OCI-M1 (cell line): ENCODE measurements around the gene GPR148.

Source experiments
- DNase-seq: peaks from one replicate; lab custom pipeline; 2025; lab: John Stamatoyannopoulos, UW

GPR148 gene

DNA sequence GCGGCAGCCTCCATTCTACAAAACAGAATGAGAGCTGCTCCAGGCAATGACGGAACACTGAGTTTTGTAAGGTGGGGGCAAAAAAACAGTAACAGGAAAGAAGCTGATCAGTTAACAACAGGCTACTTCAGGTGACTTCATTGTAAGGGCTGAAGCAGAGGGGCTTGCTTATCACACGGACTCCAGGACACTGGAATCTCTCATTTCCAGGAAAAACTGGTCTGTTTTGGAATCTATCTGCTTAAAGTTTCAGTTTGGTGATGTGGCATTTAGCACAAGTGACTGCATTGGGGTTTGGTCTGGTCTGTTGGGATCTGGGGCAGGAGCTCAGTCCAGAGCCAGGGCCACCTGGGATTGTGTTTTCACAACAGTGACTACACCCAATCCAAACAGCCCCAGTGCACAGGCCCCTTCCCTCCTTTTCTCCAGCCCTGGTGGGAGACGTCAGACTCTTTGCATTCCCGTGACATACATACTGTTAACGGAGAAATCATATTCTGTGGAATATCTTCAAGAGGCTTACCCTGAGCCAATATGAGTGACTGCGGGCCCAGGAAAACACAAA lies 40.6 kb downstream of the GPR148 start:
- DNase-seq = no peak

GRCh38 chr2:130776550-130776949 lies 47.7 kb downstream of the GPR148 start:
- DNase-seq = no peak

- DNase-seq = no peak
Measured at GRCh38 chr2:130778781-130779180, 49.9 kb downstream of the GPR148 start.
